ENCODE results near the gene COQ10A. TPM values are rescaled to one million over a fixed set of nuclear protein-coding genes. Genes with fewer than 3 reads are reported as not detected.
A peak's percentile ranks its signal among the peaks of the same experiment; 100 is the strongest.

The COQ10A gene
- total RNA-seq, 1 experiment from 2014 or later, result 24.4 TPM

DNA sequence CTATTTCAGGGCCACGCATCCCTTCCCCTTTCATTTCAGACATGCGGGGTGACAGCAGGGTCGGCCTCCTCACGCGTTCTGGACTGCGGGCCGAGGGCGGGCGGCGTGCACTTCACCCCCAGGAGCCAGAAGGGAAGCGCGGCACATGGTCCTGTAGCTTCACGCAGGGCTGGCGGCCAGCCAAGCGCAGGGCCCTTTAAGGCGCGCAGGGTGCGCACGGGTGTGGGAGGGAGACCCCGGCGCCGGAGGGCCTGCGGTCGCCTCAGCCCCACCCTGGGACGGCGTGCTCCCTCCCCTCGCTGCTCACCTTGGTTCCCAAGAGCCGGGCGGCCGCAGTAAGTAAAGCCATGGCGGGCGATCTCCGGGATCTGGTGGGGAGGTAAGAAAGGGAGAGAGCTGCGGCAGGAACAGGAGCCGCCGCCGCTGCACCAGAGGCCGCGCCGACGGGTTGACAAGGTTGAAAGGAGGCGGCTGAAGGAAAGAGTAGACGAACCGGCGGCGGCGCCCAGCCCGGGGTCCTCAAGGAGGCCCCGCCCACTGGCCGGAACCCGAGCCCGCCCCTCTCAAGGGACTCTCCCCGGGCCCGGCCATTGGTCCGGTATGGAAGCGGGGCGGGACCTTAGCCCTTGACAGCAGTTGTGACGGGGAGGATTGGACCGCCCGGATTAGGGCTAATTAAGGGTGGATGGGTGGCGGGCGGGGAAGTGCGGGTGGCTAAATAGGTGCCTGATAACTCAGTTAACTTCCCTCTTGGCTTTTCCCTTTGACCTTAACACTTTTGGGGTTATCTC, 33.3 kb downstream of the COQ10A start, which contains the start of gene CS (continued):
- TF ChIP-seq, protein P1, sequence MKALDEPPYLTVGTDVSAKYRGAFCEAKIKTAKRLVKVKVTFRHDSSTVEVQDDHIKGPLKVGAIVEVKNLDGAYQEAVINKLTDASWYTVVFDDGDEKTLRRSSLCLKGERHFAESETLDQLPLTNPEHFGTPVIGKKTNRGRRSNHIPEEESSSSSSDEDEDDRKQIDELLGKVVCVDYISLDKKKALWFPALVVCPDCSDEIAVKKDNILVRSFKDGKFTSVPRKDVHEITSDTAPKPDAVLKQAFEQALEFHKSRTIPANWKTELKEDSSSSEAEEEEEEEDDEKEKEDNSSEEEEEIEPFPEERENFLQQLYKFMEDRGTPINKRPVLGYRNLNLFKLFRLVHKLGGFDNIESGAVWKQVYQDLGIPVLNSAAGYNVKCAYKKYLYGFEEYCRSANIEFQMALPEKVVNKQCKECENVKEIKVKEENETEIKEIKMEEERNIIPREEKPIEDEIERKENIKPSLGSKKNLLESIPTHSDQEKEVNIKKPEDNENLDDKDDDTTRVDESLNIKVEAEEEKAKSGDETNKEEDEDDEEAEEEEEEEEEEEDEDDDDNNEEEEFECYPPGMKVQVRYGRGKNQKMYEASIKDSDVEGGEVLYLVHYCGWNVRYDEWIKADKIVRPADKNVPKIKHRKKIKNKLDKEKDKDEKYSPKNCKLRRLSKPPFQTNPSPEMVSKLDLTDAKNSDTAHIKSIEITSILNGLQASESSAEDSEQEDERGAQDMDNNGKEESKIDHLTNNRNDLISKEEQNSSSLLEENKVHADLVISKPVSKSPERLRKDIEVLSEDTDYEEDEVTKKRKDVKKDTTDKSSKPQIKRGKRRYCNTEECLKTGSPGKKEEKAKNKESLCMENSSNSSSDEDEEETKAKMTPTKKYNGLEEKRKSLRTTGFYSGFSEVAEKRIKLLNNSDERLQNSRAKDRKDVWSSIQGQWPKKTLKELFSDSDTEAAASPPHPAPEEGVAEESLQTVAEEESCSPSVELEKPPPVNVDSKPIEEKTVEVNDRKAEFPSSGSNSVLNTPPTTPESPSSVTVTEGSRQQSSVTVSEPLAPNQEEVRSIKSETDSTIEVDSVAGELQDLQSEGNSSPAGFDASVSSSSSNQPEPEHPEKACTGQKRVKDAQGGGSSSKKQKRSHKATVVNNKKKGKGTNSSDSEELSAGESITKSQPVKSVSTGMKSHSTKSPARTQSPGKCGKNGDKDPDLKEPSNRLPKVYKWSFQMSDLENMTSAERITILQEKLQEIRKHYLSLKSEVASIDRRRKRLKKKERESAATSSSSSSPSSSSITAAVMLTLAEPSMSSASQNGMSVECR (CRISPR knock-in tag; IDR thresholded peaks at IDR 0.05; ENCODE audit: borderline replicate concordance), result peak; percentile 68; the same call in 1 of the 2 replicates
- TF ChIP-seq HMGA2 (CRISPR knock-in tag; IDR thresholded peaks at IDR 0.05) (no peak), GABPB1 (CRISPR knock-in tag; IDR thresholded peaks at IDR 0.05) (no peak), CBFB (CRISPR knock-in tag; IDR thresholded peaks at IDR 0.05; ENCODE audit: low read depth) (no peak), ZNF219 (CRISPR knock-in tag; IDR thresholded peaks at IDR 0.05; ENCODE audit: borderline replicate concordance) (no peak), TEAD1 (CRISPR knock-in tag; IDR thresholded peaks at IDR 0.05) (no peak), ATF1 (CRISPR knock-in tag; IDR thresholded peaks at IDR 0.05) (no peak), ZNF232 (CRISPR knock-in tag; IDR thresholded peaks at IDR 0.05) (no peak), ETV6 (CRISPR knock-in tag; IDR thresholded peaks at IDR 0.05) (no peak; the same call in 1 of the 2 replicates), TEAD4 (CRISPR knock-in tag; IDR thresholded peaks at IDR 0.05) (no peak), GRHL2 (CRISPR knock-in tag; IDR thresholded peaks at IDR 0.05; ENCODE audit: insufficient replicate concordance, severe bottlenecking) (no peak), ZNF263 (CRISPR knock-in tag; IDR thresholded peaks at IDR 0.05; ENCODE audit: low read depth) (no peak), NFYB (CRISPR knock-in tag; conservative IDR thresholded peaks at IDR 0.05; ENCODE audit: low read depth) (peak; percentile 73), FOXK1 (CRISPR knock-in tag; IDR thresholded peaks at IDR 0.05) (0 out of 2 replicates have a peak, but pooled peaks have one; percentile 25), ZNF396 (CRISPR knock-in tag; IDR thresholded peaks at IDR 0.05; ENCODE audit: borderline replicate concordance) (no peak), TCF7 (CRISPR knock-in tag; IDR thresholded peaks at IDR 0.05; ENCODE audit: low read depth) (peak; percentile 69; the same call in 1 of the 2 replicates), ATF2 (CRISPR knock-in tag; IDR thresholded peaks at IDR 0.05; ENCODE audit: borderline replicate concordance, low read depth) (no peak), FOXP1 (CRISPR knock-in tag; IDR thresholded peaks at IDR 0.05; ENCODE audit: borderline replicate concordance) (peak; percentile 85), ZNF416 (CRISPR knock-in tag; IDR thresholded peaks at IDR 0.05) (no peak), NR3C1 (CRISPR knock-in tag; conservative IDR thresholded peaks at IDR 0.05; ENCODE audit: low read depth) (no peak)
- TF ChIP-seq, protein P2, sequence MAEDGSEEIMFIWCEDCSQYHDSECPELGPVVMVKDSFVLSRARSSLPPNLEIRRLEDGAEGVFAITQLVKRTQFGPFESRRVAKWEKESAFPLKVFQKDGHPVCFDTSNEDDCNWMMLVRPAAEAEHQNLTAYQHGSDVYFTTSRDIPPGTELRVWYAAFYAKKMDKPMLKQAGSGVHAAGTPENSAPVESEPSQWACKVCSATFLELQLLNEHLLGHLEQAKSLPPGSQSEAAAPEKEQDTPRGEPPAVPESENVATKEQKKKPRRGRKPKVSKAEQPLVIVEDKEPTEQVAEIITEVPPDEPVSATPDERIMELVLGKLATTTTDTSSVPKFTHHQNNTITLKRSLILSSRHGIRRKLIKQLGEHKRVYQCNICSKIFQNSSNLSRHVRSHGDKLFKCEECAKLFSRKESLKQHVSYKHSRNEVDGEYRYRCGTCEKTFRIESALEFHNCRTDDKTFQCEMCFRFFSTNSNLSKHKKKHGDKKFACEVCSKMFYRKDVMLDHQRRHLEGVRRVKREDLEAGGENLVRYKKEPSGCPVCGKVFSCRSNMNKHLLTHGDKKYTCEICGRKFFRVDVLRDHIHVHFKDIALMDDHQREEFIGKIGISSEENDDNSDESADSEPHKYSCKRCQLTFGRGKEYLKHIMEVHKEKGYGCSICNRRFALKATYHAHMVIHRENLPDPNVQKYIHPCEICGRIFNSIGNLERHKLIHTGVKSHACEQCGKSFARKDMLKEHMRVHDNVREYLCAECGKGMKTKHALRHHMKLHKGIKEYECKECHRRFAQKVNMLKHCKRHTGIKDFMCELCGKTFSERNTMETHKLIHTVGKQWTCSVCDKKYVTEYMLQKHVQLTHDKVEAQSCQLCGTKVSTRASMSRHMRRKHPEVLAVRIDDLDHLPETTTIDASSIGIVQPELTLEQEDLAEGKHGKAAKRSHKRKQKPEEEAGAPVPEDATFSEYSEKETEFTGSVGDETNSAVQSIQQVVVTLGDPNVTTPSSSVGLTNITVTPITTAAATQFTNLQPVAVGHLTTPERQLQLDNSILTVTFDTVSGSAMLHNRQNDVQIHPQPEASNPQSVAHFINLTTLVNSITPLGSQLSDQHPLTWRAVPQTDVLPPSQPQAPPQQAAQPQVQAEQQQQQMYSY (CRISPR knock-in tag; IDR thresholded peaks at IDR 0.05), result no peak
- TF ChIP-seq, protein P3, sequence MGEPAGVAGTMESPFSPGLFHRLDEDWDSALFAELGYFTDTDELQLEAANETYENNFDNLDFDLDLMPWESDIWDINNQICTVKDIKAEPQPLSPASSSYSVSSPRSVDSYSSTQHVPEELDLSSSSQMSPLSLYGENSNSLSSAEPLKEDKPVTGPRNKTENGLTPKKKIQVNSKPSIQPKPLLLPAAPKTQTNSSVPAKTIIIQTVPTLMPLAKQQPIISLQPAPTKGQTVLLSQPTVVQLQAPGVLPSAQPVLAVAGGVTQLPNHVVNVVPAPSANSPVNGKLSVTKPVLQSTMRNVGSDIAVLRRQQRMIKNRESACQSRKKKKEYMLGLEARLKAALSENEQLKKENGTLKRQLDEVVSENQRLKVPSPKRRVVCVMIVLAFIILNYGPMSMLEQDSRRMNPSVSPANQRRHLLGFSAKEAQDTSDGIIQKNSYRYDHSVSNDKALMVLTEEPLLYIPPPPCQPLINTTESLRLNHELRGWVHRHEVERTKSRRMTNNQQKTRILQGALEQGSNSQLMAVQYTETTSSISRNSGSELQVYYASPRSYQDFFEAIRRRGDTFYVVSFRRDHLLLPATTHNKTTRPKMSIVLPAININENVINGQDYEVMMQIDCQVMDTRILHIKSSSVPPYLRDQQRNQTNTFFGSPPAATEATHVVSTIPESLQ (CRISPR knock-in tag; IDR thresholded peaks at IDR 0.05), result no peak
- TF ChIP-seq, protein P4, sequence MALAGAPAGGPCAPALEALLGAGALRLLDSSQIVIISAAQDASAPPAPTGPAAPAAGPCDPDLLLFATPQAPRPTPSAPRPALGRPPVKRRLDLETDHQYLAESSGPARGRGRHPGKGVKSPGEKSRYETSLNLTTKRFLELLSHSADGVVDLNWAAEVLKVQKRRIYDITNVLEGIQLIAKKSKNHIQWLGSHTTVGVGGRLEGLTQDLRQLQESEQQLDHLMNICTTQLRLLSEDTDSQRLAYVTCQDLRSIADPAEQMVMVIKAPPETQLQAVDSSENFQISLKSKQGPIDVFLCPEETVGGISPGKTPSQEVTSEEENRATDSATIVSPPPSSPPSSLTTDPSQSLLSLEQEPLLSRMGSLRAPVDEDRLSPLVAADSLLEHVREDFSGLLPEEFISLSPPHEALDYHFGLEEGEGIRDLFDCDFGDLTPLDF (CRISPR knock-in tag; IDR thresholded peaks at IDR 0.05), result no peak
- TF ChIP-seq, protein P5, sequence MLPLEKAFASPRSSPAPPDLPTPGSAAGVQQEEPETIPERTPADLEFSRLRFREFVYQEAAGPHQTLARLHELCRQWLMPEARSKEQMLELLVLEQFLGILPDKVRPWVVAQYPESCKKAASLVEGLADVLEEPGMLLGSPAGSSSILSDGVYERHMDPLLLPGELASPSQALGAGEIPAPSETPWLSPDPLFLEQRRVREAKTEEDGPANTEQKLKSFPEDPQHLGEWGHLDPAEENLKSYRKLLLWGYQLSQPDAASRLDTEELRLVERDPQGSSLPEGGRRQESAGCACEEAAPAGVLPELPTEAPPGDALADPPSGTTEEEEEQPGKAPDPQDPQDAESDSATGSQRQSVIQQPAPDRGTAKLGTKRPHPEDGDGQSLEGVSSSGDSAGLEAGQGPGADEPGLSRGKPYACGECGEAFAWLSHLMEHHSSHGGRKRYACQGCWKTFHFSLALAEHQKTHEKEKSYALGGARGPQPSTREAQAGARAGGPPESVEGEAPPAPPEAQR (CRISPR knock-in tag; IDR thresholded peaks at IDR 0.05), result no peak
